ENCODE data around the gene UBE2F.

DNA sequence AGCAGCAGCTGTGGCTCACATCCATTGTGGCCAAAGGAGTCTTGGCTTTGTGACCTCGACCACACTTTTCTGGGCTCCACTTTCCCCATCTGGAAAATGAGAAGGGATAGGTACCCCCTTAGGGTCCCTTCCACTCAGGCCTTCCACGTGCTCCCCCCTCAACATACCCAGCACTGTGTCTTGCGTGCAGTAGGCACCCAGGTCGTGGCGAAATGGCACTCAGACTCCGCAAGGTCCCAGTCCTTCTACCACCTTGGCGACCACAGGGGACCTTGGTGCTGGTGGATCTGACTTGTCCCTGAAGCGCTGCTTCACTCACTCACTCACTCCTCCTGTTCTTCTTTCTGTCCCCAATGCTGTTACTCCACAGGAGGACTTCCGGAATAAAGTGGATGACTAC lies 74.1 kb downstream of the UBE2F start:
- TF ChIP-seq, protein P1, sequence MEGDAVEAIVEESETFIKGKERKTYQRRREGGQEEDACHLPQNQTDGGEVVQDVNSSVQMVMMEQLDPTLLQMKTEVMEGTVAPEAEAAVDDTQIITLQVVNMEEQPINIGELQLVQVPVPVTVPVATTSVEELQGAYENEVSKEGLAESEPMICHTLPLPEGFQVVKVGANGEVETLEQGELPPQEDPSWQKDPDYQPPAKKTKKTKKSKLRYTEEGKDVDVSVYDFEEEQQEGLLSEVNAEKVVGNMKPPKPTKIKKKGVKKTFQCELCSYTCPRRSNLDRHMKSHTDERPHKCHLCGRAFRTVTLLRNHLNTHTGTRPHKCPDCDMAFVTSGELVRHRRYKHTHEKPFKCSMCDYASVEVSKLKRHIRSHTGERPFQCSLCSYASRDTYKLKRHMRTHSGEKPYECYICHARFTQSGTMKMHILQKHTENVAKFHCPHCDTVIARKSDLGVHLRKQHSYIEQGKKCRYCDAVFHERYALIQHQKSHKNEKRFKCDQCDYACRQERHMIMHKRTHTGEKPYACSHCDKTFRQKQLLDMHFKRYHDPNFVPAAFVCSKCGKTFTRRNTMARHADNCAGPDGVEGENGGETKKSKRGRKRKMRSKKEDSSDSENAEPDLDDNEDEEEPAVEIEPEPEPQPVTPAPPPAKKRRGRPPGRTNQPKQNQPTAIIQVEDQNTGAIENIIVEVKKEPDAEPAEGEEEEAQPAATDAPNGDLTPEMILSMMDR (IDR thresholded peaks at IDR 0.05): no peak
- no peak for TF ChIP-seq SIN3A (IDR thresholded peaks at IDR 0.05; ENCODE audit: borderline replicate concordance, insufficient read depth, low read depth, low read length)
